GM19455 (cell line): ENCODE measurements around the gene UCN3.
A peak's percentile ranks its signal among the peaks of the same experiment; 100 is the strongest.
"Not testable (repeated sequence)": the region's sequence is repeated elsewhere in the genome, so short reads cannot be mapped to it uniquely, and the experiment has no call there.

Source experiments
- ATAC-seq: cut with Tn5 transposase; IDR thresholded peaks from one replicate; pipeline ENCODE4 v1.9.1; 2021; ENCODE audit not compliant: unreplicated experiment

The UCN3 gene

GRCh38 chr10:5404208-5405041 is 39.7 kb downstream of the UCN3 start, which contains the start of gene TUBAL3:
Gene TUBAL3, minus strand, starts transcription at chr10:5404828. Its CDS starts 36 bp downstream, at chr10:5404792.
- no peak for ATAC-seq

- no peak for ATAC-seq
These were observed 42.2 kb downstream of the UCN3 start for GRCh38 chr10:5406918-5407317.

- not testable (repeated sequence) for ATAC-seq
These were observed 46.0 kb downstream of the UCN3 start for GRCh38 chr10:5410787-5411186.

DNA sequence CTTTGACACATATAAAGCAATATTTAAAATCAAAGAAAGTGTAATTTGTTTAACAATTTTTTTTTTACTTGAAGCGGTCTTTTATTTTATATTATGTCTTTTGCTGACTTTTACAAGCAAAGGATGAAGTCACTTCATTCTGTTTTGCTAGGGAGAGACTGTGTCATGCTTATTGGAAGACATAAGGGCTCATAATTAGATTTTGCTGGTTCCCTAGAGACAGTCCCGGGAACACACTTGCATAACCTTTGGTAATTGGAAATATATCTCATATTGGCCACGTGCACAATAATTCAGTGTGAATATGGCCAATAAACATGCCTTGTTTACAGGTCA is 47.1 kb downstream of the UCN3 start:
- no peak for ATAC-seq

DNA sequence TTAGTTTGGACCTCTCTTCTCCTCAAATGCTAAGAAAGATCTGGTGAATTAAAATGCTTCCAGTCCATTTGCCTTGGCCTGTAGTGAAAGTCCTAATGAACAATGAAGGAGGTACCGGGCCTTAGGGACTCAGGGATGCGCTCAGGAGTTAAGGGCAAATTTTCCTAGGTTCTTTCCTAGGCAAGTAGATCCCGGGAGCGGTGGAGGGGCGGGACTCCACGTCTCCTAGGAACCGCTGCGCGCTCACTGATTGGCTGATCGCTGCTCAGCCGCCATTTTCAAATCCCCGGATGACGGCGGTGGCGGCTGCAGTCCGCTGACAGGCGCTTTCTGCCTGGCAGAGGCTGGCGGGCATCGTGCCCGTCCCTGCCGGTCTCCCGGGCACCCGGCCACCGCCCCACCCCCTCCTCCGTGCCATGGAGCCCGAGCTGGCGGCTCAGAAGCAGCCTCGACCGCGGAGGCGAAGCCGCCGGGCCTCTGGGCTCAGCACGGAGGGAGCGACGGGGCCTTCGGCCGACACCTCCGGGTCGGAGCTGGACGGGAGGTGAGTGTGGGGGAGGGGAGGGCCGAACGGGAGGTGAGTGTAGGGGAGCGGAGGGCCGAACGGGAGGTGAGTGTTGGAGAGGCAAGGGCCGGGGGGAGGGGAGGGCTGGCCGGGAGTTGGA is 47.6 kb downstream of the UCN3 start, which contains the start of gene NET1:
NET1 (plus strand) TSS at position 281 of the 665 bp plus-strand sequence; CDS start at position 417, 136 bp downstream.
- peak; percentile 99 for ATAC-seq

DNA sequence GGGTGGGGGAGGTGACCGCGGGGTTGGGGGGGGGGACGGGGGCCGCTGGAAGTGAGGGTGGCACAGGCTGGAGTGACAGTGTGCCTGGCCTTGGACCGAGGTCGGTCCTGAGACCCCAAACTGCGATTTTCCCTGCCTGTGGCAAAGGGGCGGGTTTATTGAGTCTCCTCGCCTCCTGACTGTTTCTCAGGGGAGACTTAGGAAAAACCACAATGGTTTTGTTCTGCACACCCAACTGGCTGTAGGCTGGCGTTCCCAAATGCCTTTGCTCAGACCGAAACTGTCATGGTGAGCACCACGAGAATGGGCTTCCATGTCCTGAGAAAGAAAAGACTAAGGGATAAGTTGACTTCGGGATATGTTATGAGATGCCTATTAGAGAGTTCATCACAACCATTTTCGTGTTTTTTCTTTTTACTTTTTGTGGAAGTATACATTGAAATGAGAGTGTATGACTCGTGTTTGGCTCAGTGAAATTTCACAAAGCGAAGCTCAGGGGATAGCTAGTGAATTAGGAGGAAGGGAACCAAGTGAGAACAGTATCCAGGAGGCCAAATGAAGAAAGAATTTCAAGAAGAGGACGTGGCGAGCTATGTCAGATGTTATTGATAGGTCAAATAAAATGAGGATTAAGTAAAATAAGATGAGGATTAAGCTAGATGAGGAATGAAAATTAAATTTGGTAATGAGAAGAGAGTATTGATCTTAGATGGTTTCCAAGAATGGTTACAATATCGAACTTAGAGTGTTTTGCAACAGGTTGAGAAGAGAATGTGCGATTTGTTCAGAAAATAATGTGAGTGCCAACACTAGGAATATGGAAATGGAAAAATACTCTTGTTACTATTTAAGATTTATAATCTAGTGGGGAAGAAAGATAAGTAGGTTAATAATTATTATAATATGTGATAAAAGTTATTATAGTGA is 48.5 kb downstream of the UCN3 start:
- no peak for ATAC-seq

- no peak for ATAC-seq
These were observed 52.2 kb downstream of the UCN3 start for GRCh38 chr10:5416981-5417380.

GRCh38 chr10:5418584-5418983 is 53.8 kb downstream of the UCN3 start:
- ATAC-seq = no peak

DNA sequence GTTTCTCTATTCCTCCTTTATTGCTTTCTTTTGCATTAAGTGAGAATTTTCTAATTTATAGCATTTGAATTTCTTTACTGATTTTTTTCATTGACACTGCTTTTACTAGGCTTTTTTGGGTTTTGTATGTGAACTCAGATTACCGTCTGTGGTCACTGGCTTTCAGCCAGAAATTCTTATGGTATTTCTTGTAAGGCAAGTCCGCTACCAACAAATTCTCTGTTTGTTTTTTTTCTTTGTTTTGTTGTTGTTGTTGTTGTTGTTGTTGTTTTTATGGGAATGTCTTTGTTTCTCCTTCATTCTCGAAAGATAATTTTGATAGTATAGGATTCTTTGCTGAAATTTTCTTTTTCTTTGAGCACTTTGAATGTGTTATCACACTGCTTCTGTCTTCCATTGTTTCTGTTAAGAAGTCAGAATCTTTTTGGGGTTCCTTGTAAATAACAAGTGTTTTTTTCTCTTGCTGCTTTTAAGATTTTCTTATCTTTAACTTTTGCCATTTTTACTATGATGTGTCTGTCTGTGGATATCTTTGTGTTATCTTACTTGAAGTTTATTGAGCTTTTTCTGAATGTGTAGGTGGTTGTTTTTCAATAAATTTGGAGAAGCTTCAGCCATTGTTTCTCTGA is 54.8 kb downstream of the UCN3 start:
- ATAC-seq = no peak

DNA sequence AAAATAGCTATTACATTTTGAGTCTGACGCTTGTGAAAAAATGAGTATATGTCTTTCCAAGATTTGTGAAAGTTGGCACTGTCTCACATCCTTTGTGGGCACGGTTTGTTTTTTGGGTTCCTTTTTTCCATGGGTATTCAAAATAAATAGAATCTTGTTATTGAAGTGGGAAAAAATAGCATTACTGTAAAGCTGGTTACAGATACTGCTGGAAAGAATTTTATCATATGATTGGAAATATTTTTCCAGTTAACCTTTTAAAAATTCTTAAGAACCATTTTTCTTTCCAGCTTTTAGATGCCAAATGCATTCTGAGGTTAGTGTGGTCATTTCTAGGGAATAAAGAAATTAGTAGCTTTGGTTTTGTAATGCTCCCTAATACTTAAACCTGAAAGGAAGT is 59.0 kb downstream of the UCN3 start:
- no peak for ATAC-seq
